ENCODE data around the gene CAPN8.
A peak's percentile ranks its signal among the peaks of the same experiment; 100 is the strongest.

The CAPN8 gene

DNA sequence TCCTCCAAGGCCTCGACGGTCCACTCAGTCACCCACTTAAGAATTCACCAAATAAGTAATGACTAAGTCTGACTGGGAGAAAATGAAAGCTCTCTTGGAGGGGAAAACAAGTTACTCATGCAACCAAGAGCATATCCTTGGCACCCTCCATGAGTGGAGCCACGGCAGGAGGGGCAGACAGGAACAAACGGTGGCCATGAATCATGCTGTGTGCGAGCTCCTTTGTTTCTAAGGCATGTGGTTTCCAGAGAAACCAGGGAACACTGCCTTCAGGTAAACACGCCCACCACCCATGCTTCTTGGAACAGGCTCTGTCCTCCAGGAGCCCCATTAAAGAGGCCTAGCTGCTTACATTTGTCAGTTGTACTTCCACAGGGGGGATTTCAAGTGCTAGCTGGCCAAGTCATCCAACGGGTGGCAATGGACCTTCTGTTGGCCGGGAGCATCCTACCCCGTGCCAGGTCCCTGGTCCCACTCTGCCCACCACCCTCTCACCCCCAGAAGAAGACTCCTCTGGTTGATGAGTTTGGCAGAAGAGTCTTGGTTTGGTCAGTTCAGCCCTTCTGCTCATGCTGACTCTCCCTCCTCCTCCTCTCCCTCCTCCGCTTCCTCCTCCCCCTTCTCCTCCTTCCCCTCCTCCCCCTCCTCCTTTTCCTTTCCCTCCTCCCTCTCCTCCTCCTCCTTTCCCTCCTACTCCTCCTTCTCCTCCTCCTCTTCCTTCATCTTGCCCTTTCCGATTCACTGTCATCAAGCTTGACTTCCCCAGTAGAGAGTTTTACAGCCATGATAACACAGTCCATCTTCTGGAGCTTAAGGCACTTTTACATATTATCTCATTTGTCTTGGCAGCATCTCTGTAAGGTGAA is 164.7 kb downstream of the CAPN8 start:
- TF ChIP-seq, protein P1, sequence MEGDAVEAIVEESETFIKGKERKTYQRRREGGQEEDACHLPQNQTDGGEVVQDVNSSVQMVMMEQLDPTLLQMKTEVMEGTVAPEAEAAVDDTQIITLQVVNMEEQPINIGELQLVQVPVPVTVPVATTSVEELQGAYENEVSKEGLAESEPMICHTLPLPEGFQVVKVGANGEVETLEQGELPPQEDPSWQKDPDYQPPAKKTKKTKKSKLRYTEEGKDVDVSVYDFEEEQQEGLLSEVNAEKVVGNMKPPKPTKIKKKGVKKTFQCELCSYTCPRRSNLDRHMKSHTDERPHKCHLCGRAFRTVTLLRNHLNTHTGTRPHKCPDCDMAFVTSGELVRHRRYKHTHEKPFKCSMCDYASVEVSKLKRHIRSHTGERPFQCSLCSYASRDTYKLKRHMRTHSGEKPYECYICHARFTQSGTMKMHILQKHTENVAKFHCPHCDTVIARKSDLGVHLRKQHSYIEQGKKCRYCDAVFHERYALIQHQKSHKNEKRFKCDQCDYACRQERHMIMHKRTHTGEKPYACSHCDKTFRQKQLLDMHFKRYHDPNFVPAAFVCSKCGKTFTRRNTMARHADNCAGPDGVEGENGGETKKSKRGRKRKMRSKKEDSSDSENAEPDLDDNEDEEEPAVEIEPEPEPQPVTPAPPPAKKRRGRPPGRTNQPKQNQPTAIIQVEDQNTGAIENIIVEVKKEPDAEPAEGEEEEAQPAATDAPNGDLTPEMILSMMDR (IDR thresholded peaks at IDR 0.05; ENCODE audit: low read depth, low read length): no peak
- DNase-seq (ENCODE audit: extremely low read depth, low read depth): peak; percentile 49

- TF ChIP-seq, protein P1 (IDR thresholded peaks at IDR 0.05; ENCODE audit: low read depth, low read length): no peak
- DNase-seq (ENCODE audit: extremely low read depth, low read depth): no peak
Measured at GRCh38 chr1:223496883-223497282, 168.6 kb downstream of the CAPN8 start.

DNA sequence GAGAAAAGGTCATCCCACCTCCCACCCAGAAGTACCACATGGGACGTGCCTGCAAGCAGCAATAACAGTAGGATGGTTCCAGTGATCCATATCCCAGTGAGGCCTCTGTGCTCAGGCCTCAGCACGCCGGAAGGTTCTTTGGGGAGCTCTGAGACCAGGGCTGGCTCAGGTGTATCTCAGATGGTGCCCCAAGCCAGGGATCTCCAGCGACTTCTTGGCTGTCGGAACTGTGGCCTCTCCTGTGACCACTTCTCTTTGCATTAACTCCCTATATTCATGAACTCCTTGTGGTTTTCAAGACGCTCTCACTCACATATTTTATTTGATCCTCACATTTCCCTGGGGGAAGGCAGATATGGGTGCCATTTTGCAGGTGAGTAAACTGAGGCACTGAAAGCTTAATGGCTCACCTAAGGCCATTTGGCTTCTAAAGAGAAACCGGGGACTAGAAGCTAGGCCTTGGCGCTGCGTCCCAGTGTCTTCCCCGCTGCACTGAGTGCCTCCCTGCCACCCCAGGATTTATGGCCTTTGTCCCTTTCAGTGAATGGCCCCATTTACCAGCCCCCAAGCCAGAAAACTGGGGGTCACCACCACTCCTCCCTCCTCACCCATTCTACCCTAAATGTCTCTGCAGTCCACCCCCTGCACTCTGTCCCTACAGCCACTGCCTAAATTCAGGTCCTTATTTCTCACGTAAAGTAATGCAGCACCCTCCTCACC is 170.4 kb downstream of the CAPN8 start:
- no peak for DNase-seq (ENCODE audit: extremely low read depth, low read depth)
- TF ChIP-seq, protein P1 (IDR thresholded peaks at IDR 0.05; ENCODE audit: low read depth, low read length): no peak

GRCh38 chr1:223492044-223492443 is 173.5 kb downstream of the CAPN8 start:
- DNase-seq (ENCODE audit: extremely low read depth, low read depth): no peak
- TF ChIP-seq, protein P1 (IDR thresholded peaks at IDR 0.05; ENCODE audit: low read depth, low read length): no peak
